Hematopoietic multipotent progenitor cell treated with erythropoietin and hydrocortisone succinate and interleukin-3 and kit ligand, for 4 days (in vitro differentiated cells): ENCODE data around the gene DNAJC28.
A peak's percentile ranks its signal among the peaks of the same experiment; 100 is the strongest.
"Not testable (repeated sequence)": the region's sequence is repeated elsewhere in the genome, so short reads cannot be mapped to it uniquely, and the experiment has no call there.

ENCODE experiments used
- DNase-seq: peaks from one replicate; pipeline ENCODE4 v3.0.0-alpha.2; 2015

DNAJC28 gene, protein sequence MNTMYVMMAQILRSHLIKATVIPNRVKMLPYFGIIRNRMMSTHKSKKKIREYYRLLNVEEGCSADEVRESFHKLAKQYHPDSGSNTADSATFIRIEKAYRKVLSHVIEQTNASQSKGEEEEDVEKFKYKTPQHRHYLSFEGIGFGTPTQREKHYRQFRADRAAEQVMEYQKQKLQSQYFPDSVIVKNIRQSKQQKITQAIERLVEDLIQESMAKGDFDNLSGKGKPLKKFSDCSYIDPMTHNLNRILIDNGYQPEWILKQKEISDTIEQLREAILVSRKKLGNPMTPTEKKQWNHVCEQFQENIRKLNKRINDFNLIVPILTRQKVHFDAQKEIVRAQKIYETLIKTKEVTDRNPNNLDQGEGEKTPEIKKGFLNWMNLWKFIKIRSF

DNA sequence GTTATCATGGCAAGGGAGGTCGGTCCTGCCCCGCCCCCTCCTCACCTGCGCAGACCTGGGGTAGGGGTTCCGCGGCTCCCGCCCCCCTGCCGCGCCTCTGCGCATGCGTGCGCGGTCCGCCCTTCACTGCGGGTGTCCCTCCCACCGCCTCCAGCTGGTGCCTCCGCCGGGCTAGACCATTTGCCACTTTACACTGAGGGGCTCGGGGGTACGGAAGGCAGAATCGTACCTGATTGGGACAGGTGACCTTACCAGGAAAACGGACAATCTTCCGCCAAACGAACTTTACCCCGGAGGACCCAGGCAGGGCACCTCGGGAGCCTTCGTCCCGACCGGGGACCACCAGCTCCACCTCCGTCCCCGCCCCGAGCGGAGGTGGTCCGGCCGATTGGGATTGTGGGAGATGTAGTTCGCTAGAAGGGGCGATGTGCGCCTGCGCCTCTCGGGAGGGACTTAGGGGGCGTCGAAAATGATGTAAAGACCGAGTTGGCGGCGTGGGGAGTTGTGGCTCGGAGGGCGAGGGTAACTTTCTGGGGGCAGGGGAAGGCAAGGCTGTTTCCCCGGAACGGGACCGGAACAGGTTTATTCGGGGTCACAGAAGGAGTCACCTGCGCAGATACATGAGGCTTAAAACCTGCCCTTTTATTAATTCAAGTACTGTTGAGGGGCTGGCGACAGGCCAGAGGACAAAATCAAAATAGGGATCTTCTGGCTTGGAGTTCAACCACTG, at the start of gene DNAJC28:
TSS of gene DNAJC28 (minus strand) at position 344 of the 730 bp plus-strand sequence. CDS start 2,323 bp downstream, outside the sequence.
- peak; percentile 98 for DNase-seq

DNA sequence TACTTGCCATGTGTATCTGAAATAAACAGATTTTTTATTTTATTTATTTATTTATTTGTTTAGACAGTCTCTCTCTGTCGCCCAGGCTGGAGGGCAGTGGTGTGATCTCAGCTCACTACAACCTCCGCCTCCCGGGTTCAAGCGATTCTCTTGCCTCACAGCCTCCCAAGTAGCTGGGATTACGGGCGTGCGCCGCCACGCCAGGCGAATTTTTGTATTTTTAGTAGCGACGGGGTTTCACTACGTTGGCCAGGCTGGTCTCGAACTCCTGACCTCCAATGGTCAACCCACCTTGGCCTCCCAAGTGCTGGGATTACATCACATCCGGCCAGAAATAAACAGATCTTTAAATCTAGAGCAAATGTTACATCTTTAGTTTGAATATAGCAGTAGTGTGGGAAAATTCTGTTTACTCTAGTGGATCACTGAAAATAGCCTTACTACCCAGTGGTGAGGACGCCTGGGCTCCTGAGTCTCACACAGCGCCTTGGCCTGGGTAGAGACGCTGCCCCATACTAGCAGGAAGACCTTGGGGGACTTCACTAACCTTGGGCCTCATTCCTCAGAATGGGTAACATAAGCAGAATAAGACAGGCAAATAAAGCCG, 49.7 kb upstream of the DNAJC28 start:
- DNase-seq = peak; percentile 55

DNA sequence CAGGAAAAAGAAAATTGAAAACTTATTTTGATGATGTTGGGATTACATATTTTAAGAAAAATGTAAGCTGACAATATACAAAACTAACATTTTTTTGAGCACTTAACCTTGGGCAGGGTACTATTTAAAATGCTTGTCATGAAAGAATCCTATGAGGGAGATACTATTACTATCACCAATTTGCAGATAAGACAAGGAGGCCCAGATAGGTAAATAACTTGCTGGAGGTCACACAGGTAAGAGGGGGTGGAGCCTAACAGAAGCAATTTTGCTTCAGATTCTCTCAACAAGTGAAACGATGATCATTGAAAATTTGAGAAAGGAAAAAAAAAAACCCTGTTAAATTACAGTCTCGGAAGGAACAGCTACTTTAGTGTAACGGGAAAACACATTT, 49.2 kb upstream of the DNAJC28 start:
- DNase-seq = no peak

DNA sequence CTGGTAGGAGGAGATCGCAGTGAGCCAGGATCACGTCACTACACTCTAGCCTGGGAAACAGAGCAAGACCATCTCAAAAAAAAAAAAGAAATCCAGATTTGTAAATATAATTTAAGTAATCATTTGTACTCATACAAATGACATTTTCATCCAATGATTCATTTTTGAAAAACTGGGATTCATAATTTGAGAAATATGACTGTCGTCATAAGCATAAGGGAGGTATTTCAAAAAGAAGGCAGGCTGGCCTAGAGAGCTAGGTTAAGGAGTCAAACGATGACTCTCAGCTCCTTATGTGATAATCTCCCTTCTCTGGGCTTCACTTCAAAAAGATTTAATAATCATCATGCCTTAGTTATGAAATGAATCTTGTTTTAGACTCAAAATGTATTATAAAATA, 48.1 kb upstream of the DNAJC28 start:
- DNase-seq = no peak

DNA sequence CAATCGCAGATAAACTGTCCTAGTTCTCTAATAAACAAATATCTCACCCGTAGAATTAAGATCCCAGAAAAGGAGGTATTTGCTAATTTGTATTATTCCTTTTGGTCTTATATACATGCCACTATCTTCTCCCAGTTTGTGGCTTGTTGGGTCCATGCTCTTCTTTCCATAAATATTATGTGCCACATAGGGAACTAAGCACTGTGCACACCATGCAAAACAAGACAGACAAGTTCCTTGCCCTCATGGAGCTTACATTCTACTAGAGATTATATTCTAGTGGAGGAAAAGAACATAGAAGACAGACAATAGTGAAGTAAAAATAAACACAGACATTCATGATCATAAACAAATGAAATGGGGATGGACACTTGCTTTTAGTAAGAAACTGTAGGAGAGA, 45.7 kb upstream of the DNAJC28 start:
- DNase-seq = no peak

DNA sequence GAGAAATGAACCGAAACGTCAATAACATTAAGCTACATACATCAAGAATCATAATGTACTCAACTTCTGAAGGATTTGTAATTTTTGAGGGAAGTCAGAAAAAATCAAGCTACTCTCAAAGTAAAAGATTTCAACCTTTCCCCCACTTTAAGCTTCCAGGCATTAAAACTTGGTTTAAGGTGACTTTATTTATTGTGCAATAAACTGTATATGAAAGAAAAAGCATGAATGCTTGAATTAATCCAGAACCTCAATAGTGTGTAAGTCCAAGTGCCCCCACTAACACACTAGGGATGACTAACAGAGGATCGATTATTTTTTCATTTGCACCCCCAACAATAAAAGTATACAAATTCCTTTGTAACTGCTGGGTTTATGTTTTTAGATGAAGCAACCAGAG, 39.5 kb upstream of the DNAJC28 start:
- DNase-seq = no peak

DNA sequence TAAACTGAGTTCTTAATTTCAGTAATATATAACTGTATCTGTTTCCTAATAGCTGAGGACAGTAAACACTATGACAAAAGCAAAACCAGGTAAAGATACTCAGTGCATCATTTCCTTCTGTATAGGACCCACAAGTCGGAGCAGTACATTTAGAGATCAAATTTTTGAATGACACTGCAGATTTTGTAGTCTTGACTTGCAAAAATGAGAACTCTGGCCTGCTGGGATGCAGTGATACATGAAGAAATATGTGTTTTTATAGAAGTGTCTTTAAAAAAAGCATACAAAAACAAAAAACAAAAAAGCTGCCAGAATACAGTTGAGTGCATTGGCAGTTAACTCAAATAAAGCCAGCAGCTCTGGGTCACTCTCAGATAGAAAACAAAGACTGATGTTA, 31.4 kb upstream of the DNAJC28 start:
- peak; percentile 28 for DNase-seq

DNA sequence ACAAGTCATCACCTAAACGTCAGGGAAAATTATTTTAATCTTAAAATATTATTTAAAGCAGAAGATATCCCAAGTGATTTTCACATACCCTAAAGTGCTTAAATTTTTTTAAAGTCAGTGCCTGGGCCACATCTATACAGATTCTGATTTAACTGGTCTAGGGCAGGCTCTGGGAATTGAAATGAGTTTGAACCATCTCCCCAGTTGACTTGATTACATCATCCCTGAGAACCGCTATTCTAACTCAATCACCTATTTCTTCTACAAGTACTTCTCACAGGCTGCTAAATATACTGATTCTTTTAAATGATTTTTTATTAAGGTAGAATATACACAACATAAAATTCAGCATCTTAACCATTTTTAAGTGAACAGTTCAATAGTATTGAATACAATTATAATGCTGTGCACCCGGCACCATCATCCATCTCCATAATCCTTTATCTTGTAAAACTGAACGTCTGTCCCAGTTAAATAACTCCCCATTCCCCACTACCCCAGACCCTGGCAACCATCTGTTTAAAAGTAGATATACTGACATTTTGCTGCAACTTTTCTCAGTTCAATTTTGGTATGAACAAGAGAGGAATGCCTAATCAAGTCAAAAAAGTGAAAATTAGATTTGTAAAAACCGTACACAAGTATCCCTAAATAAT, 30.9 kb upstream of the DNAJC28 start:
- no peak for DNase-seq

DNA sequence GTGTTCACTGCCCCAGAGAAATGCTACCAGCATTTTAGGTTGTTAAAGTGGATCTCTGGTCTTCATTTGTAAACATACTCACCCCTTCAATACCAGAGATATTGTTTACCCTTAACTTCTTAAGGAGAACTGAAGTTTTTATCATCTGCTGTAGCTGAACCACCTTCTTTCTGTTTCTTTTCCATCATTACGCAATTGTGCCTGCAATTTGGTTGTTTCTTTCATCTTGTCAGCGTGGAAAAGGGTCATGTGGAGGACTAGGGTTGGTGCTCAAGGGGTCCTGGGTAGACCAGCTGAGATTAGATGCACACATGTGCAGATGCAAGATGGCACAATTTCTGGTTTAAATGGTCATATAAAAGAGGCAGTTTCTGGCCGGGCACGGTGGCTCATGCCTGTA, 27.4 kb upstream of the DNAJC28 start:
- DNase-seq = no peak

DNA sequence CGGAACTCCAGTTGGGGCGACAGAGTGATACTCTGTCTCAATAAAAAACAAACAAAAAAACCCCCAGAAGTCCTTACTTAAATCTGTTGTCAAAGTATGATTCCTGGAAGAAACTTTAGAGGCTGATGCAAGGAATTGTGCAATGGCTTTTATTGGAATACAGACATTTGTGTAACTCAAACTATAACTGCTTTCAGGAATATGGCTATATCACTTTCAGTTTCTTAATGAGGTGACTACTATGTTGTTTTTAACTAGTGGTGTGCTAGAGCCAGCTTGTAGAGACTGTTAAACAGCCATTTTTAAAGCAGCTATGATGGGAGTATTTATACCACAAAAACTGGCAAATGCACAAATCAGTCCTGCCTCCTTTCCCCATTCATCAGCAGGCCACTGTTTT, 22.7 kb upstream of the DNAJC28 start:
- DNase-seq = no peak

DNA sequence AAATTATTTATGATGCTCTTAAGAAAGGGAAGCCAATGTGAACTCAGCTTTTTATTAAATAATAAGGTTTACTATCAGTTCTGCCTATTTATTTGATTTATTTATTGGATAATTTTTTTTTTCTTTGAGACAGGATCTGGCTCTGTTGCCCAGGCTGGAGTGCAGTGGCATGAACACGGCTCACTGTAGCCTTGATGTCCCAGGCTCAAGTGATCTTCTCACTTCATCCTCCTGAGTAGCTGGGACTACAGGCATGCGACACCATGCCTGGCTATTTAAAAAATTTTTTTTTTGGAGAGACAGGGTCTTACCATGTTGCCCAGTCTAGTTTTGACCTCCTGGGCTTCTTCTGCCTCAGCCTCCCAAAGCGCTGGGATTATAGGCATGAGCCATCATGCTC, 21.0 kb upstream of the DNAJC28 start:
- DNase-seq = no peak

DNA sequence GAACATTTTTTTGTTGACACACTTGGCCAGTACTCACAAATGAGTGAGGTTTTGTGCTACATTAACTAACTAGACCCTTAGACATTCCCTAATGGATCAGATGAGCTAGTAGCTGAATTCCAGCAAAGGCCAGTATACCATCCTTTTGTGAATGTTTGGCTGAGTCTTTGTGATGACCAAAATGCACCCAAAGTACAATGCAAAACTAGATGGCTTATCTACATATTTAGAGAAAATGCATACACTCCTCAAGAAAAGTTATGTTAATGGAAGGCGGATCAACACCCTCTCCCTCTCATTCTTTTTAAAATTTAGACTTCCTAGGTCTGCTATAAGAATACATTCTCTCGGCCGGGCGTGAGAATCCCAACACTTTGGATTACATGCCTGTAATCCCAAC, 20.1 kb upstream of the DNAJC28 start:
- DNase-seq = no peak

DNA sequence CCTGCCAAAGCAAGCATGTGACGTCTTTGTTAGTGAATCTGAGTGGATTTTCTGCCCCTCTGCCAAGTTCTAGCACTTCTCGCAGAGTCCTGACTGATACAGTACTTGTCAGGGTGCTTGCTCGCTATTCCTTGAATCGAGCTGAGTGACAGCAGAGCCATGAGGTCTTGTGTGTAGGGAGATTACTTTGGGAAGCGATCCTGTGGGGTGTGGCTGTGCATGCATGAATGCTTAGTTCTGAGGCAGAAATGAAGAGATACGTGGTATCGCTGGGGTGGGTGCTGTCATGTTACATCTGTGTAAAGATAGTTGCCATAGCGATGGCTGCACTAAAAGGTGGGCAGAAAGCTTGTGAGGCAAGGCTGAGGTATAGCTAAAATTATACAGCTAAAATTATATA, 19.3 kb upstream of the DNAJC28 start:
- peak; percentile 66 for DNase-seq

DNA sequence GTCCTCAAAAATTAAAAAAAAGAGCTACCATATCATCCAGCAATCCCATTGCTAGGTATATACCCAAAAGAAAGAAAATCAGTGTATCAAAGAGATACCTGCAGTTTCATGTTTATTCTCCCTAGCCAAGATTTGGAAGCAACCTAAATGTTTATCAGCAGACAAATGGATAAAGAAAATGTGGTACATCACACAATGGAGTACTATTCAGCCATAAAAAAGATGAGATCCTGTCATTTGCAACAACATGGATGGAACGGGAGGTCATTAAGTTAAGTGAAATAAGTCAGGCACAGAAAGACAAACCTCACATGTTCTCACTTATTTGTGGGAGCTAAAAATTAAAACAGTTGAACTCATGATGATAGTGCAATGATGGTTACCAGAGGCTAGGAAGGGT, 15.5 kb upstream of the DNAJC28 start:
- DNase-seq = not testable (repeated sequence)

DNA sequence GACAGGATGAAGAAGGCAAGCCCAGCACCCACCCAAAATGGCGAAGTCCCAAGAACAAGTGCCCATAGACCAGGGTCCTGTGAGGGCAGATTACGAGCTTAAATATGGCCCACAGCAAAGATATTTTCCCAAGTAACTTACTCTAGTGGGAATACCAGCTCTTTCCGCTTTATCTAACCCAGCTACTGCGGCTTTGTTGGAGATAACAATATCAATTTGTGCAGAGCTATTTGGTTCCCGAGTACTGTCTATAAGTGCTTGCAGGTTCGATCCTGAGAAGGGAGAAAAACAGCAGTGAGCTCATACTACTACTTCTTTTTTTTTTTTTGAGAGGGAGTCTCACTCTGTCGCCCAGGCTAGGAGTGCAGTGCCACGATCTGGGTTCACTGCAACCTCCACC, 14.3 kb upstream of the DNAJC28 start:
- DNase-seq = no peak

DNA sequence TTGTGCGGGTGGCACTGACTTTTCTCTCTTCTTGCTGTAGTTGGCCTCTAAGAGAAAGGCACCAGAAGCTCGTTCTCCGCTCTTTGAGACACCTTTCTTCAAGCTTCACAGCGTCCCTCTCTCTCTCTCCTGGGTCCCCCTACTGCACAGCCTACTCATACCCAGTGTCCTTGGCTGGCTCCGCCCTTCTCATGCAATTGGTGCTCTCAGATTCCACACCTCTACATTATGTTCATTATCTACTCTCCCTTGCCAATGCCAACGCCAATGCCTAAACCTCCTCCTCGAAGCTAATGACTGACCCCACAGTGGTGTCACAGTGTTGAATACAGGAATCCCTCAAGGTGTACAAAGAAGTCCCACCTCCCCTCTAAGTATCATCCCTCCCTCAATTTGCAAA, 4.8 kb upstream of the DNAJC28 start:
- DNase-seq = peak; percentile 43

DNA sequence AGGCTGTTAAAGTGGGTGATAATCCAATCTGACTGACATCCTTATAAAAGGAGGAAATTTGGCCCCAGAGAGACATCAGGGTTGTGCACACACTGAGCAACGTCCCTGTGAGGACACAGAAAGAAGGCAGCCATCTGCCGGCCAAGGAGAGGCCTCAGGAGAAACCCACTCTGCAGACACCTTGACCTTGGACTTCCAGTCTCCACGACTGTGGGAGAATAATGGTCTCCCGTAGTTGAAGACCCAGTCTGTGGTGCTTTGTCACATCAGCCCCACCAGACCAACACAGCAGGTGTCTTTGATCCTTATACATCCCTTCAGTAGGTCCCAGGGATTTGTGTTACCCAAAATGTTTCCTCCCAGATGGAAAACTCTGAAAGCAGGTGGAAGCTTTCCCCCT, 4.2 kb upstream of the DNAJC28 start:
- no peak for DNase-seq

DNA sequence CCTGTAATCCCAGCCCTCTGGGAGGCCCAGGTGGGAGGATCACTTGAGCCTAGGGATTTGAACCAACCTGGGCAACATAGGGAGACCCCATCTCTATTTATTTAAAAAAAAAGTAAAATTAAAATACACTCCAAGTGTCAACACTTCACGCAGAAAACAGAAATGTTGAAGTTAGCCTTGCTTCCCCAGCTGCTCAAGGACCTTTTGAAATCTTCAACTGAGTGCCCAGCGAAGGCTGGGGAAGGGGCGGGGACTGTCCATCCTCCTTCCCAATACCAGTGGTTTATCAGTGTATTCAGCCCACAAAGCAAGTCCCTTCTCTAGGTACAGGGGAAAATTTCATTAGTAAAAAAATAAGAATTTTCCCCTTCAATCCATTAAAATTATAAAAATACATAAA, 2.2 kb upstream of the DNAJC28 start:
- DNase-seq = no peak

DNA sequence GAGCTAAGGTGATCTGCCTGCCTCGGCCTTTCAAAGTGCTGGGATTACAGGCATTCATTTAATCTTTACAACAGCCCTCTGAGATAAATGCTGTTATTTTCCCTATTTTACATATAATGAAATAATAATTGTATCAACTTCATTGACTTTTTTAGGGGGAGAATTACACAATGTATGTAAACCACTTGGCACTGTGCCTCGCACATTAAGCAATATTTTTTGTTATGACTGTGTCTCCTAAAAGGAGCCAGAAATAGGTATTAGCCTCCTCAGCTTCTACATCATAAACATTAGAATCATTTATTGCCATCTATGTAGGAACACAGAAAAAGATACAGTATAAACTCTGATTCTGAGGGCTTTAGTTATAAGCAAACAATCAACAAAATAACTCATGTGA, 1.1 kb upstream of the DNAJC28 start:
- peak; percentile 71 for DNase-seq

DNA sequence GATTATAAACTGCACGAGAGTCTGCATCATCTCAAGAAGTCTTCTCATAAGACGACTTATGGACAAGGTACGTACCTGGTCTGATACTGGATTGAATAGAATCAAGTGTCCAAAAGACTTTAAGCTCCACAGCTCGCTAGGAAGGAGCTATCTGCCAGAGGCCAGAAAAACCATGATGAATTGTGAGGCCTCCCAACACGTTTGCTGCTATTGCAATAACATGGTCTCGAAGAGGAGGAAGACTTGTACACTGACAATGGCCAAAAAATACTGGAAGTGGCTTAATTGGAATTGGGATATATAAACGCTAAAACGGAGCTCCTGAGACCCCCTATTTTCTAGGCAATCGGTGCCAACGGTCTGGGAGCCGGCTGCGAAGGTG, 534 bp downstream of the DNAJC28 start:
- peak; percentile 33 for DNase-seq

DNA sequence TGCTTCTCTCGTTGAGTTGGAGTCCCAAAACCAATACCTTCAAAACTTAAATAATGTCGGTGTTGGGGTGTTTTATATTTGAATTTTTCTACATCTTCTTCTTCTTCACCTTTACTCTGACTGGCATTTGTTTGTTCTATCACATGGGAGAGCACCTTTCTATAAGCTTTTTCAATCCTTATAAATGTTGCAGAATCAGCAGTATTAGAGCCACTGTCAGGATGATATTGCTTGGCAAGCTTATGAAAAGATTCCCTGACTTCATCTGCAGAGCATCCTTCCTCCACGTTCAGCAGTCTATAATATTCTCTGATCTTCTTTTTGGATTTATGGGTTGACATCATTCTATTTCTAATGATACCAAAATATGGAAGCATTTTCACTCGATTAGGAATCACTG, 2.6 kb downstream of the DNAJC28 start:
- DNase-seq = no peak

DNA sequence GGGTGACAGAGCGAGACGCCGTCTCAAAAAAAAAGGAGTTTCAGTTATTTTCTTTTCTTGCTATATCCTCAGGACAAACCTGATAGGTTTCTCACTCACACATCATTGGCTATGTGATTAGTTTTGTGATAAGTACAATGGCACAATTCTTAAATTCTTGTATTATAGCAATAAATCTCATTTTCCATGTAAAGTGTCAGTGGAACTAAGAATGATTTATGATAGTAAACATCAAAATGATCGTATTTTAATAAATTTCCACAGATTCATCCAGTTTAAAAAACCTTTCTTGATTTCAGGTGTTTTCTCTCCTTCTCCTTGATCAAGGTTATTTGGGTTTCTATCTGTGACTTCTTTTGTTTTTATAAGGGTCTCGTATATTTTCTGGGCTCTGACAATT, 3.5 kb downstream of the DNAJC28 start:
- DNase-seq = no peak

DNA sequence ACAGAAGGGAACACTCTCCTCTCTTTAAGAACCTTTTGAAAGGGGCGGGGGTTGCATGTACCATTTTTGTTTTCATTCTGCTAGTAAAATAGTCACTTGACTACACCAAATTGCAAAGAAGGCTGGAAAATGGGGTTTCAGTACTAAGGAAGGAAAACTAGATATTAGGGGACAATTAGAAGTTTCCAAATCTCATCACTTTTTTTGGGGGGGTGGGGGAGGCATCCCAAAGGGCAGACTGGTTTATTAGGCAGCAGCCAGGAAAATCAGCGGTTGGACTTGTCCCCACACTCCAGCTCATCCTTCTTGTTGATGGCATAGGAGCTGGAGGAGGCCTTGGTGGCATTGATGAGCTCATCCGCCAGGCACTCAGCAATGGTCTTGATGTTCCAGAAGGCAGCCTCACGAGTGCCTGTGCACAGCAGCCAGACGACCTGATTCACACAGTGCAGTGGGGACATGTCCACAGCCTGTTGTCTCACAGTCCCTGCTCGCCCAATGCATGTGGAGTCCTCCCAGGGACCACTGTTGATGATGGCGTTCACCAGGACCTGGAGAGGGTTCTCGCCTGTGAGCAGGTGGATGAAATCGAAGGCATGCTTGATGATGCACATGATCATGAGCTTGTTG, 10.1 kb downstream of the DNAJC28 start:
- no peak for DNase-seq
